GM12878 (cell line): Measurements from ENCODE around the gene TTC39B.

Experiments used
- EED ChIP-seq: sonication (generic); IDR thresholded peaks from 2 replicates; pipeline ENCODE4 v1.6.1; 2016; ENCODE audit warnings: antibody characterized with exemption, low read depth
- KLF5 ChIP-seq: fragments of 450-650 bp; IDR thresholded peaks from 2 replicates; pipeline ENCODE4 v1.6.1; 2014; ENCODE audit warnings: mild to moderate bottlenecking; ENCODE audit not compliant: partially characterized antibody
- TF ChIP-seq, protein P1 (sequence below): IDR thresholded peaks from 2 replicates; pipeline ENCODE4 v1.6.1; 2012; ENCODE audit warnings: low read depth, low read length, improper control_type of control experiment
- TF ChIP-seq, protein P2 (sequence below), 3 experiments: IDR thresholded peaks in 2 of 3; conservative IDR thresholded peaks in 1 of 3; 2 replicates each; pipeline ENCODE4 v1.5.1; 2011; ENCODE audit warnings: low read depth in 3 of 3, low read length in 3 of 3, mild to moderate bottlenecking in 3 of 3, control low read depth in 2 of 3, moderate library complexity in 2 of 3, inconsistent platforms in 1 of 3, mixed read lengths in 1 of 3; ENCODE audit not compliant: control insufficient read depth in 2 of 3, insufficient read depth in 1 of 3; ENCODE audit errors: extremely low read depth in 1 of 3

DNA sequence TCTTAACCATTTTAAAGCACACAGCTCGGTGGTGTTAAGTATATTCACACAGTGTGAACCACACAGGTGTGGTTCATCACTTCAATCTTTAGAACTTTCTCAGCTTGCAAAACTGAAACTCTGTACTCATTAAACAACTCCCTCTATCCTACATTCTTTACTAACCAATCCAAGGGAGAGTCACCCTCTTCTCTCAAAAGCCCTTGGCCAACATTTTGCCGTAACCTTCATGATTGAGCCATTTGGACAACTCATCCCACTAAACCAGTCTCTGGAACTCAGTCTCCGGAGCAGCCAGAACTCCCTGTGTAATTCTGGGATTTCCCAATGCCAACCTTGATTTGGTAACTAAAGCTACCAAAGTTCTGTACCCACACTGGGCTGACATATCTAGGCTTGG, 84.7 kb downstream of the TTC39B start:
- TF ChIP-seq, protein P1, sequence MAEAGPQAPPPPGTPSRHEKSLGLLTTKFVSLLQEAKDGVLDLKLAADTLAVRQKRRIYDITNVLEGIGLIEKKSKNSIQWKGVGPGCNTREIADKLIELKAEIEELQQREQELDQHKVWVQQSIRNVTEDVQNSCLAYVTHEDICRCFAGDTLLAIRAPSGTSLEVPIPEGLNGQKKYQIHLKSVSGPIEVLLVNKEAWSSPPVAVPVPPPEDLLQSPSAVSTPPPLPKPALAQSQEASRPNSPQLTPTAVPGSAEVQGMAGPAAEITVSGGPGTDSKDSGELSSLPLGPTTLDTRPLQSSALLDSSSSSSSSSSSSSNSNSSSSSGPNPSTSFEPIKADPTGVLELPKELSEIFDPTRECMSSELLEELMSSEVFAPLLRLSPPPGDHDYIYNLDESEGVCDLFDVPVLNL: no peak
- TF ChIP-seq, protein P2, sequence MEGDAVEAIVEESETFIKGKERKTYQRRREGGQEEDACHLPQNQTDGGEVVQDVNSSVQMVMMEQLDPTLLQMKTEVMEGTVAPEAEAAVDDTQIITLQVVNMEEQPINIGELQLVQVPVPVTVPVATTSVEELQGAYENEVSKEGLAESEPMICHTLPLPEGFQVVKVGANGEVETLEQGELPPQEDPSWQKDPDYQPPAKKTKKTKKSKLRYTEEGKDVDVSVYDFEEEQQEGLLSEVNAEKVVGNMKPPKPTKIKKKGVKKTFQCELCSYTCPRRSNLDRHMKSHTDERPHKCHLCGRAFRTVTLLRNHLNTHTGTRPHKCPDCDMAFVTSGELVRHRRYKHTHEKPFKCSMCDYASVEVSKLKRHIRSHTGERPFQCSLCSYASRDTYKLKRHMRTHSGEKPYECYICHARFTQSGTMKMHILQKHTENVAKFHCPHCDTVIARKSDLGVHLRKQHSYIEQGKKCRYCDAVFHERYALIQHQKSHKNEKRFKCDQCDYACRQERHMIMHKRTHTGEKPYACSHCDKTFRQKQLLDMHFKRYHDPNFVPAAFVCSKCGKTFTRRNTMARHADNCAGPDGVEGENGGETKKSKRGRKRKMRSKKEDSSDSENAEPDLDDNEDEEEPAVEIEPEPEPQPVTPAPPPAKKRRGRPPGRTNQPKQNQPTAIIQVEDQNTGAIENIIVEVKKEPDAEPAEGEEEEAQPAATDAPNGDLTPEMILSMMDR (IDR thresholded peaks at IDR 0.05 in 2 of 3, conservative IDR thresholded peaks at IDR 0.05 in 1 of 3; ENCODE audit: control insufficient read depth in 2 of 3, extremely low read depth in 1 of 3, insufficient read depth in 1 of 3, low read depth in 3 of 3, low read length in 3 of 3): no peak
- TF ChIP-seq EED: no peak
- no peak for TF ChIP-seq KLF5
